Measurements from ENCODE around the gene CERK.

CERK gene

GRCh38 chr22:46730568-46731245 is 7.3 kb downstream of the CERK start:
- no peak for DNase-seq

GRCh38 chr22:46728470-46728869 is 9.6 kb downstream of the CERK start:
- DNase-seq = no peak

- no peak for DNase-seq
These were observed 10.2 kb downstream of the CERK start for GRCh38 chr22:46727813-46728364.

GRCh38 chr22:46726986-46727317 is 11.1 kb downstream of the CERK start:
- DNase-seq = no peak

- DNase-seq = no peak
These were observed 11.7 kb downstream of the CERK start for GRCh38 chr22:46726066-46726985.

GRCh38 chr22:46725096-46725495 is 13.0 kb downstream of the CERK start:
- DNase-seq = no peak

GRCh38 chr22:46723882-46724281 is 14.2 kb downstream of the CERK start:
- DNase-seq = no peak

GRCh38 chr22:46721501-46722085 is 16.5 kb downstream of the CERK start:
- no peak for DNase-seq

GRCh38 chr22:46719921-46720320 is 18.1 kb downstream of the CERK start:
- DNase-seq = no peak

- no peak for DNase-seq
These were observed 23.5 kb downstream of the CERK start for GRCh38 chr22:46714550-46714949.

GRCh38 chr22:46712288-46712687 is 25.8 kb downstream of the CERK start:
- DNase-seq = no peak

- DNase-seq = no peak
These were observed 27.2 kb downstream of the CERK start for GRCh38 chr22:46710806-46711205.

- DNase-seq = no peak
These were observed 29.2 kb downstream of the CERK start for GRCh38 chr22:46708766-46709330.

GRCh38 chr22:46707827-46708570 is 30.1 kb downstream of the CERK start:
- DNase-seq = no peak

GRCh38 chr22:46707305-46707704 is 30.7 kb downstream of the CERK start:
- DNase-seq = no peak

GRCh38 chr22:46706060-46706459 is 32.0 kb downstream of the CERK start:
- no peak for DNase-seq

- no peak for DNase-seq
These were observed 34.1 kb downstream of the CERK start for GRCh38 chr22:46703996-46704370.

GRCh38 chr22:46703171-46703995 is 34.7 kb downstream of the CERK start:
- DNase-seq = no peak

- no peak for DNase-seq
These were observed 36.8 kb downstream of the CERK start for GRCh38 chr22:46701262-46701661.

- no peak for DNase-seq
These were observed 39.0 kb downstream of the CERK start for GRCh38 chr22:46699091-46699490.

GRCh38 chr22:46697811-46698515 is 40.1 kb downstream of the CERK start:
- no peak for DNase-seq

All from NCI-H1048 (cell line).